BLaER1 (cell line): Measurements from ENCODE around the gene ZFPL1.
"Not testable (repeated sequence)": the region's sequence is repeated elsewhere in the genome, so short reads cannot be mapped to it uniquely, and the experiment has no call there.

ENCODE experiments used
- H3K27ac ChIP-seq: shearing (Covaris generic); formaldehyde crosslinking; 2 replicates; pipeline ENCODE4 v1.8.1; 2022
- H3K27me3 ChIP-seq: shearing (Covaris generic); formaldehyde crosslinking; 2 replicates; pipeline ENCODE4 v1.8.1; 2022
- H3K36me3 ChIP-seq: shearing (Covaris generic); formaldehyde crosslinking; 2 replicates; pipeline ENCODE4 v1.8.1; 2022
- H3K4me1 ChIP-seq: shearing (Covaris generic); formaldehyde crosslinking; 2 replicates; pipeline ENCODE4 v1.8.1; 2022
- H3K4me2 ChIP-seq: shearing (Covaris generic); formaldehyde crosslinking; 2 replicates; pipeline ENCODE4 v1.8.1; 2022
- H3K4me3 ChIP-seq: shearing (Covaris generic); formaldehyde crosslinking; 2 replicates; pipeline ENCODE4 v1.8.1; 2022
- H3K9ac ChIP-seq: shearing (Covaris generic); formaldehyde crosslinking; 2 replicates; pipeline ENCODE4 v1.8.1; 2022
- H3K9me3 ChIP-seq: shearing (Covaris generic); formaldehyde crosslinking; 2 replicates; pipeline ENCODE4 v1.8.1; 2022
- H4K20me1 ChIP-seq: shearing (Covaris generic); formaldehyde crosslinking; 2 replicates; pipeline ENCODE4 v1.8.1; 2022
- Cebpa-rat ChIP-seq: shearing (Covaris generic); IDR thresholded peaks from 2 replicates; pipeline ENCODE4 v1.8.1; 2022

The ZFPL1 gene

GRCh38 chr11:65118097-65118837 lies 34.2 kb downstream of the ZFPL1 start:
- Histone ChIP-seq H3K27ac (no peak overlapping the region), H3K4me3 (no peak overlapping the region), H3K9me3 (no peaks in the 10 kb centered on the region), H3K27me3 (no peaks in the 10 kb centered on the region), H3K4me1 (peaks cover 73% of the 10 kb centered on the region), H3K9ac (peak overlapping the region; percentile 55), H4K20me1 (peaks cover 55% of the 10 kb centered on the region), H3K4me2 (peak overlapping the region; percentile 3; the same call in 1 of the 2 replicates), H3K36me3 (peaks cover 54% of the 10 kb centered on the region)
- TF ChIP-seq Cebpa-rat: no peak

DNA sequence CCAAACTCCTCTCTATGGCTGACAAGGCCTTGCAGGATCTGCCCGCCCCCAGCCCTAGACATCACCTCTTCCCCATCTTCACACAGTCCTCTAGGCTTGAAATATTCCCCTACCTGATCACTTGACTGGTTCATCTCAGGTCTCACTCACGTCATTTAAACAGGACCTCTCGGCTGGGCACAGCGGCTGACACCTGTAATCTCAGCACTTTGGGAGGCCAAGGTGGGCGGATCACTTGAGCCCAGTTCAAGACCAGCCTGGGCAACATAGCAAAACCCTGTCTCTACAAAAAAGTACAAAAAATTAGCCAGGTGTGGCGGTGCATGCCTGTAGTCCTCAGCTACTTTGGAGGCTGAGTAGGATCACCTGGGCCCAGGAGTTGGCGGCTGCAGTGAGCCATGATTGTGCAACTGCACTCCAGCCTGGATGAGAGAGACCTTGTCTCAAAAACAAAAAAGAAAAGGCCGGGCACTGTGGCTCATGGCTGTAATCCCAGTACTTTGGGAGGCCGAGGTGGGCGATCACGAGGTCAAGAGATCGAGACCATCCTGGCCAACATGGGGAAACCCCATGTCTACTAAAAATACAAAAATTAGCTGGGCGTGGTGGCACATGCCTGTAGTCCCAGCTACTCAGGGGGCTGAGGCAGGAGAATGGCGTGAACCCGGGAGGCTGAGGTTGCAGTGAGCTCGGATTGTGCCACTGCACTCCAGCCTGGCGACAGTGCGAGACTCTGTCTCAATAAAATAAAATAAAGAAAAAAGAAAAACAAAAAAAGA lies 35.1 kb downstream of the ZFPL1 start:
- not testable (repeated sequence) for H3K27ac ChIP-seq, H3K9me3 ChIP-seq, H3K27me3 ChIP-seq, H3K4me3 ChIP-seq
- Histone ChIP-seq H3K9ac (peak overlapping the region; percentile 55), H3K36me3 (peaks cover 55% of the 10 kb centered on the region), H4K20me1 (peaks cover 55% of the 10 kb centered on the region), H3K4me2 (peak overlapping the region; percentile 89), H3K4me1 (peaks cover 73% of the 10 kb centered on the region)

DNA sequence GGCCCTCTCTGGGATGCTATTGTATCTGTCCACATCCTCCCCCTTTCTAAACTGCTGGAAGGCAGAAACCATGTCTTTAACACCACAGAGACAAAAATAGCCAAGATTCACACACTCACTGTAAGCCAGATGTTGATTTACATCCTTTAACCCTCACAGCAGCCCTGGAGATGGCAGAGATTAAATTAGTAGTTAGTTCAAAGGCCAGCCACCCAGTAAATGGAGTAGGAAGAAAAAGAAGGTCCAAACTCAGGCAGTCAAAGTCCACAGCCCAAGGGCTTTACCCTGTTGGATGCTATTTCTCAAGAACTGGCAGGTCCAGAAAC lies 35.6 kb downstream of the ZFPL1 start:
- Histone ChIP-seq H3K36me3 (peaks cover 61% of the 10 kb centered on the region), H3K9ac (peak overlapping the region; percentile 55; the same call in 1 of the 2 replicates), H3K27ac (no peak overlapping the region), H3K4me3 (no peak overlapping the region), H3K4me2 (peak overlapping the region; percentile 89), H3K4me1 (peaks cover 75% of the 10 kb centered on the region), H4K20me1 (peaks cover 55% of the 10 kb centered on the region), H3K27me3 (no peaks in the 10 kb centered on the region), H3K9me3 (no peaks in the 10 kb centered on the region)
- TF ChIP-seq Cebpa-rat: no peak

- Histone ChIP-seq H3K4me1 (peaks cover 69% of the 10 kb centered on the region), H3K4me3 (peak overlapping the region; percentile 91), H3K36me3 (peaks cover 61% of the 10 kb centered on the region)
These were observed 36.8 kb downstream of the ZFPL1 start for GRCh38 chr11:65120831-65121230.

GRCh38 chr11:65121447-65121864 lies 37.4 kb downstream of the ZFPL1 start:
- Histone ChIP-seq H3K4me3 (peak overlapping the region; percentile 91), H3K9me3 (no peaks in the 10 kb centered on the region), H3K36me3 (peaks cover 61% of the 10 kb centered on the region), H3K9ac (peak overlapping the region; percentile 97), H3K27ac (peak overlapping the region; percentile 94), H3K27me3 (no peaks in the 10 kb centered on the region), H4K20me1 (peaks cover 46% of the 10 kb centered on the region), H3K4me2 (peak overlapping the region; percentile 89), H3K4me1 (peaks cover 63% of the 10 kb centered on the region)
- no peak for TF ChIP-seq Cebpa-rat

More at GRCh38 chr11:65120831-65121230, 36.8 kb downstream of the ZFPL1 start:
- no peak for TF ChIP-seq Cebpa-rat
- peak overlapping the region; percentile 89 for H3K4me2 ChIP-seq
- H3K27ac ChIP-seq: peak overlapping the region; percentile 94
- H3K9me3 ChIP-seq: no peaks in the 10 kb centered on the region
- no peaks in the 10 kb centered on the region for H3K27me3 ChIP-seq
- peaks cover 49% of the 10 kb centered on the region for H4K20me1 ChIP-seq
- H3K9ac ChIP-seq: peak overlapping the region; percentile 97

DNA sequence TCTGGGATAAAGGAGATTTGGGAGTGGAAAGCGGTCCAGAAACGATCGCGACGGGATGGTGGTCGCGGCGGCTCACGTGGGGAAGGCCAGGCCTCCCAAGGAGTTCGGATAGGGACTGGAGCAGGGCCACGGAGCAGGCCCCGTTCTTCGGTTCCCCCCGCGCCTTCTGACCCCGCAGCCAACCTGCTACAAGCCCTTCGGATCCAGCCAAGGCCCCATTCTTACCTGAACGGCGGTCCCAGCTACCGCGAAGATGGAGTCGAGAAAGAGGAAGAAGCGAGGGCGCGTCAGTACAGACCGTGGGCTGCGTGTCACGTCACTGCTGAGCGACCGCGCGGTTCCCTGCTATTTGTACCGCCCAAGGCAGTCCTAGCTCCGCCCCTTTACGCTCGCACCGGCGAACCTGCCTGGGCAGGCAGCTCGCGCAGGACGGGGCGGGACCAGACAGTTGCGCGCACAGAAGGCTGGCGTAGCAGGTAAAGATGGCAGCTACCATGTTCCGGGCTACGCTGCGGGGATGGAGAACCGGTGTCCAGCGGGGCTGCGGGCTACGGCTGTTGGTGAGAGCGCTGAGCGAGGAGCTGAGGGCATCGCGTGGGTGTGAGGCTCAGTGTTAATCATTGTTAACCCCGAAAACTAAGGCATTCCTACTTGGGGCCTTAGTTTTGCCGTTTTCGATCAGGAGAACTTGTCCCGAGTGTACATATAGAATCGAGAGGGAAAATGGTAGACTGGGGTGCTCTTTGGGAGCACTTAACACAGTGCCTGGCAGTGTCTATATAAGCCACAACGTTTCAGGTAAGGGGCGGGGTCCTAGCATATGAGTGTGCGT lies 38.1 kb downstream of the ZFPL1 start, which contains the start of the genes FAU and MRPL49:
Gene FAU, minus strand, starts transcription at position 270 of the 832 bp plus-strand sequence. CDS start 321 bp downstream, outside the sequence.
Gene MRPL49, plus strand, starts transcription at position 457 of the 832 bp plus-strand sequence. Its CDS starts 26 bp downstream, at position 483.
- H4K20me1 ChIP-seq: peaks cover 46% of the 10 kb centered on the region
- H3K9ac ChIP-seq: peak within 1 kb of the TSS; percentile 97
- no peak for TF ChIP-seq Cebpa-rat
- H3K27me3 ChIP-seq: no peaks in the 10 kb centered on the region
- H3K36me3 ChIP-seq: peaks cover 66% of the 10 kb centered on the region
- peak within 1 kb of the TSS; percentile 94 for H3K27ac ChIP-seq
- peak within 1 kb of the TSS; percentile 89 for H3K4me2 ChIP-seq
- H3K4me3 ChIP-seq: peak within 1 kb of the TSS; percentile 91
- no peaks in the 10 kb centered on the region for H3K9me3 ChIP-seq
- peaks cover 57% of the 10 kb centered on the region for H3K4me1 ChIP-seq

- Histone ChIP-seq H3K27me3 (no peaks in the 10 kb centered on the region), H3K27ac (no peak overlapping the region), H3K4me3 (no peak overlapping the region), H4K20me1 (peaks cover 54% of the 10 kb centered on the region), H3K9ac (no peak overlapping the region), H3K36me3 (peaks cover 73% of the 10 kb centered on the region), H3K9me3 (no peaks in the 10 kb centered on the region), H3K4me1 (peaks cover 57% of the 10 kb centered on the region), H3K4me2 (no peak overlapping the region)
- TF ChIP-seq Cebpa-rat: no peak
These were observed 40.6 kb downstream of the ZFPL1 start for GRCh38 chr11:65124480-65125196.

- H4K20me1 ChIP-seq: peaks cover 54% of the 10 kb centered on the region
- no peak overlapping the region for H3K9ac ChIP-seq
- H3K4me1 ChIP-seq: peaks cover 57% of the 10 kb centered on the region
- no peaks in the 10 kb centered on the region for H3K27me3 ChIP-seq
- no peak overlapping the region for H3K4me3 ChIP-seq
- no peak overlapping the region for H3K4me2 ChIP-seq
- no peaks in the 10 kb centered on the region for H3K9me3 ChIP-seq
- TF ChIP-seq Cebpa-rat: no peak
- H3K36me3 ChIP-seq: peaks cover 73% of the 10 kb centered on the region
- no peak overlapping the region for H3K27ac ChIP-seq
These were observed 41.4 kb downstream of the ZFPL1 start for GRCh38 chr11:65125197-65126056.
